A673 (cell line): ENCODE results near the gene RACGAP1. TPM values are rescaled to one million over a fixed set of nuclear protein-coding genes. Genes with fewer than 3 reads are reported as not detected.
A peak's percentile ranks its signal among the peaks of the same experiment; 100 is the strongest.

Experiments used
- BruUV-seq: library from RNA; stranded (reverse); fragments of 400-500 nt; replicated peaks from 2 replicates; lab custom pipeline; 2021; lab: Mats Ljungman, UMichigan
- CTCF ChIA-PET: fragments of 300-600 bp; sonication (Branson Sonifier 250); formaldehyde crosslinking; loops from one replicate; lab custom pipeline; 2022; ENCODE audit warnings: antibody characterized with exemption; lab: Charles Lee
- POLR2A ChIA-PET: fragments of 300-600 bp; sonication (Branson Sonifier 250); formaldehyde crosslinking; loops from one replicate; lab custom pipeline; 2022; ENCODE audit warnings: antibody characterized with exemption; ENCODE audit not compliant: low non-redundant PET; lab: Charles Lee
- DNase-seq: peaks from one replicate; pipeline ENCODE4 v3.0.0-alpha.2; 2015; ENCODE audit warnings: low spot score
- H3K27ac ChIP-seq: fragments of 200-600 bp; sonication (generic); 2 replicates; pipeline ENCODE4 v1.5.1; 2016; ENCODE audit warnings: mixed run types, low read depth, mild to moderate bottlenecking, mixed read lengths, antibody characterized with exemption, low read length; ENCODE audit not compliant: poor library complexity, severe bottlenecking
- H3K27me3 ChIP-seq: fragments of 200-600 bp; sonication (generic); replicated peaks from 2 replicates; pipeline ENCODE4 v1.6.1; 2017; ENCODE audit warnings: mixed run types, low read depth, mild to moderate bottlenecking, mixed read lengths, antibody characterized with exemption, low read length; ENCODE audit not compliant: insufficient read depth, poor library complexity
- H3K36me3 ChIP-seq: fragments of 200-600 bp; sonication (generic); 2 replicates; pipeline ENCODE4 v1.6.1; 2016; ENCODE audit warnings: mixed run types, mild to moderate bottlenecking, mixed read lengths, antibody characterized with exemption, low read length; ENCODE audit not compliant: insufficient read depth, poor library complexity, severe bottlenecking
- H3K4me1 ChIP-seq: fragments of 200-600 bp; sonication (generic); 2 replicates; pipeline ENCODE4 v1.6.1; 2017; ENCODE audit warnings: mixed run types, mild to moderate bottlenecking, mixed read lengths, antibody characterized with exemption, low read length; ENCODE audit not compliant: insufficient read depth, poor library complexity, severe bottlenecking
- H3K4me3 ChIP-seq: fragments of 200-600 bp; sonication (generic); 2 replicates; pipeline ENCODE4 v1.5.1; 2016; ENCODE audit warnings: low read depth, mixed run types, mild to moderate bottlenecking, mixed read lengths, low read length; ENCODE audit not compliant: poor library complexity, severe bottlenecking
- H3K9me3 ChIP-seq: fragments of 200-600 bp; sonication (generic); 2 replicates; pipeline ENCODE4 v1.6.1; 2016; ENCODE audit warnings: mixed run types, low read depth, mild to moderate bottlenecking, mixed read lengths, antibody characterized with exemption, low read length; ENCODE audit not compliant: poor library complexity, severe bottlenecking
- EZH2 ChIP-seq: fragments of 200-600 bp; sonication (generic); IDR thresholded peaks from 2 replicates; pipeline ENCODE4 v1.6.1; 2017; ENCODE audit warnings: borderline replicate concordance, low read depth, mild to moderate bottlenecking, mixed read lengths, antibody characterized with exemption, low read length; ENCODE audit not compliant: poor library complexity, severe bottlenecking
- intact Hi-C: fragments of 100-400 bp; cut with micrococcal nuclease; formaldehyde crosslinking; loops from one replicate; pipeline ENCODE4 v1.10.0; 2022; ENCODE audit not compliant: unreplicated experiment
- total RNA-seq: library from RNA; stranded (reverse); gene quantifications from 2 replicates; pipeline ENCODE4 v1.2.3, GENCODE V29; 2021
- TF ChIP-seq, protein P1 (sequence below): fragments of 300-800, 200-600 bp; sonication (generic); conservative IDR thresholded peaks from 2 replicates; pipeline ENCODE4 v1.5.1; 2017; ENCODE audit warnings: low read depth, mild to moderate bottlenecking, antibody characterized with exemption, low read length, moderate library complexity, mixed read lengths

The RACGAP1 gene
- total RNA-seq, 1 experiment from 2014 or later, result 173 TPM

DNA sequence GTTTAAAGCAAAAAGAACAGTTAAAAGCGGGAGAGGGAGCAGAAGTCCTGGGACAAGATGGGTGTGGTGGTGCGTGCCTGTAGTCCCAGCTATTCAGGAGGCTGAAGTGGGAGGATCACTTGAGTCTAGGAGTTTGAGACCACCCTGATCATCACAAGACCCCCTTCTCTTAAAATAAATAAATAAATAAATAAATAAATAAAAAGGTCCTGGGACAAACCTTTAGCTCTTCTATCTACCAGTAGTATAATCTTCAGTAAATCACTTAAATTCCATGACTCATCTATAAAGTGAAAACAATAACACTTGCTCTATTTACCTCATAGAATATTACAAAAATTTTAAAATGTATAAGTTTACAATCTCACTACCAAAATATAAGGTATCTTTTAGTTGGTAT is 5.8 kb downstream of the RACGAP1 start:
- Histone ChIP-seq H3K4me3 (no peak overlapping the region), H3K27me3 (no peaks in the 10 kb centered on the region), H3K9me3 (no peaks in the 10 kb centered on the region), H3K36me3 (peaks cover 33% of the 10 kb centered on the region), H3K4me1 (peaks cover 30% of the 10 kb centered on the region), H3K27ac (no peak overlapping the region)
- CTCF ChIA-PET, result no interaction called here
- TF ChIP-seq EZH2, result no peak
- TF ChIP-seq, protein P1, sequence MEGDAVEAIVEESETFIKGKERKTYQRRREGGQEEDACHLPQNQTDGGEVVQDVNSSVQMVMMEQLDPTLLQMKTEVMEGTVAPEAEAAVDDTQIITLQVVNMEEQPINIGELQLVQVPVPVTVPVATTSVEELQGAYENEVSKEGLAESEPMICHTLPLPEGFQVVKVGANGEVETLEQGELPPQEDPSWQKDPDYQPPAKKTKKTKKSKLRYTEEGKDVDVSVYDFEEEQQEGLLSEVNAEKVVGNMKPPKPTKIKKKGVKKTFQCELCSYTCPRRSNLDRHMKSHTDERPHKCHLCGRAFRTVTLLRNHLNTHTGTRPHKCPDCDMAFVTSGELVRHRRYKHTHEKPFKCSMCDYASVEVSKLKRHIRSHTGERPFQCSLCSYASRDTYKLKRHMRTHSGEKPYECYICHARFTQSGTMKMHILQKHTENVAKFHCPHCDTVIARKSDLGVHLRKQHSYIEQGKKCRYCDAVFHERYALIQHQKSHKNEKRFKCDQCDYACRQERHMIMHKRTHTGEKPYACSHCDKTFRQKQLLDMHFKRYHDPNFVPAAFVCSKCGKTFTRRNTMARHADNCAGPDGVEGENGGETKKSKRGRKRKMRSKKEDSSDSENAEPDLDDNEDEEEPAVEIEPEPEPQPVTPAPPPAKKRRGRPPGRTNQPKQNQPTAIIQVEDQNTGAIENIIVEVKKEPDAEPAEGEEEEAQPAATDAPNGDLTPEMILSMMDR, result no peak
- intact Hi-C loops, result no loop called here
- BruUV-seq, result no TSS peak
- POLR2A ChIA-PET, result interaction anchor here (0.6 kb wide), 1 partner anchor 1358 kb away, joined by 3 read pairs; no protein-coding TSS in a partner anchor
- DNase-seq, result no peak

- BruUV-seq, result no TSS peak
- ChIA-PET CTCF (no interaction called here), POLR2A (interaction anchor here (0.6 kb wide), 1 partner anchor 1359 kb away, joined by 3 read pairs; no protein-coding TSS in a partner anchor)
- no peaks in the 10 kb centered on the region for H3K27me3 ChIP-seq
- no peak overlapping the region for H3K4me3 ChIP-seq
- peaks cover 30% of the 10 kb centered on the region for H3K4me1 ChIP-seq
- no peaks in the 10 kb centered on the region for H3K9me3 ChIP-seq
- DNase-seq, result no peak
- no peak overlapping the region for H3K27ac ChIP-seq
- intact Hi-C loops, result no loop called here
- TF ChIP-seq EZH2, result no peak
- TF ChIP-seq, protein P1, result no peak
- peaks cover 39% of the 10 kb centered on the region for H3K36me3 ChIP-seq
These were observed 6.3 kb downstream of the RACGAP1 start for GRCh38 chr12:50018968-50019367.

GRCh38 chr12:50018154-50018553 is 7.1 kb downstream of the RACGAP1 start:
- POLR2A ChIA-PET, result no interaction called here

More at GRCh38 chr12:50018154-50018553, 7.1 kb downstream of the RACGAP1 start:
- TF ChIP-seq, protein P1, result no peak
- no peak for TF ChIP-seq EZH2
- no peak for DNase-seq
- CTCF ChIA-PET, result interaction anchor here (0.7 kb wide), 1 partner anchor 9 kb away, joined by 4 read pairs; no protein-coding TSS in a partner anchor
- H3K36me3 ChIP-seq, result peaks cover 41% of the 10 kb centered on the region
- intact Hi-C loops, result no loop called here
- H3K9me3 ChIP-seq, result no peaks in the 10 kb centered on the region
- BruUV-seq, result no TSS peak
- H3K4me1 ChIP-seq, result peaks cover 26% of the 10 kb centered on the region
- no peaks in the 10 kb centered on the region for H3K27me3 ChIP-seq
- H3K4me3 ChIP-seq, result no peak overlapping the region
- H3K27ac ChIP-seq, result peak overlapping the region; percentile 31
